GM21367 (cell line): Measurements from ENCODE around the gene AP4B1.

ENCODE experiments used
- ATAC-seq: cut with Tn5 transposase; IDR thresholded peaks from one replicate; pipeline ENCODE4 v1.9.1; 2021; ENCODE audit not compliant: unreplicated experiment

The AP4B1 gene

GRCh38 chr1:113895961-113896360 is 8.6 kb downstream of the AP4B1 start:
- ATAC-seq, result no peak

GRCh38 chr1:113895098-113895497 is 9.5 kb downstream of the AP4B1 start:
- ATAC-seq, result no peak

GRCh38 chr1:113893267-113893666 is 11.3 kb downstream of the AP4B1 start:
- ATAC-seq, result no peak

- no peak for ATAC-seq
Observed at GRCh38 chr1:113891631-113892220, 12.9 kb downstream of the AP4B1 start.

GRCh38 chr1:113890816-113891215 is 13.8 kb downstream of the AP4B1 start:
- no peak for ATAC-seq

GRCh38 chr1:113887402-113888175 is 17.0 kb downstream of the AP4B1 start, which contains the start of gene BCL2L15:
BCL2L15 (minus strand) TSS chr1:113887581; CDS start chr1:113887375, 206 bp downstream.
- ATAC-seq, result no peak

GRCh38 chr1:113886417-113887401 is 17.9 kb downstream of the AP4B1 start:
- no peak for ATAC-seq

GRCh38 chr1:113881661-113882060 is 22.9 kb downstream of the AP4B1 start:
- ATAC-seq, result no peak

- no peak for ATAC-seq
Observed at GRCh38 chr1:113879739-113880038, 24.9 kb downstream of the AP4B1 start.

- ATAC-seq, result no peak
Observed at GRCh38 chr1:113876176-113876575, 28.4 kb downstream of the AP4B1 start.

GRCh38 chr1:113875714-113876113 is 28.9 kb downstream of the AP4B1 start:
- ATAC-seq, result no peak

GRCh38 chr1:113874012-113874879 is 30.4 kb downstream of the AP4B1 start:
- ATAC-seq, result no peak

GRCh38 chr1:113872219-113872935 is 32.2 kb downstream of the AP4B1 start:
- ATAC-seq, result no peak

GRCh38 chr1:113871597-113872113 is 32.9 kb downstream of the AP4B1 start, which contains the start of gene PTPN22:
PTPN22 (minus strand) TSS chr1:113871712.
- peak; percentile 83 for ATAC-seq

GRCh38 chr1:113870778-113871177 is 33.8 kb downstream of the AP4B1 start:
- ATAC-seq, result no peak

- ATAC-seq, result no peak
Observed at GRCh38 chr1:113868387-113869083, 36.1 kb downstream of the AP4B1 start.

GRCh38 chr1:113861641-113862040 is 43.0 kb downstream of the AP4B1 start:
- ATAC-seq, result no peak

GRCh38 chr1:113860891-113861290 is 43.7 kb downstream of the AP4B1 start:
- no peak for ATAC-seq
